ENCODE results near the gene LIX1L. TPM values are rescaled to one million over a fixed set of nuclear protein-coding genes. Genes with fewer than 3 reads are reported as not detected.

Gene LIX1L
- polyA plus RNA-seq (2013) = 2.1 and 2.2 TPM in 2 replicates

GRCh38 chr1:145957443-145958319, at the start of gene LIX1L:
Gene LIX1L (minus strand): TSS chr1:145958017. CDS start chr1:145957927, 90 bp downstream.
- Histone ChIP-seq H3K4ac (ENCODE audit: low read depth, low read length) (no peak within 1 kb of the TSS), H2BK12ac (ENCODE audit: low read length) (no peak within 1 kb of the TSS), H3K27ac (ENCODE audit: low read depth, low read length) (no peak within 1 kb of the TSS), H4K8ac (ENCODE audit: low read depth, low read length) (peak within 1 kb of the TSS; percentile 31), H3K79me1 (ENCODE audit: low read length) (no peaks in the 10 kb centered on the region), H2AFZ (ENCODE audit: insufficient read depth, low read length, poor library complexity) (peak within 1 kb of the TSS; percentile 47), H3K14ac (ENCODE audit: low read length) (no peak within 1 kb of the TSS), H3K9me3 (ENCODE audit: insufficient read depth, low read depth, low read length) (peaks cover 2% of the 10 kb centered on the region), H2BK5ac (ENCODE audit: low read depth, low read length, poor library complexity) (no peak within 1 kb of the TSS), H3K36me3 (ENCODE audit: control insufficient read depth in 1 of 2, insufficient read depth in 2 of 2, low read length in 2 of 2) (no peaks in the 10 kb centered on the region), H4K91ac (ENCODE audit: low read depth, low read length) (no peak within 1 kb of the TSS), H3K4me1 (ENCODE audit: control insufficient read depth in 1 of 2, insufficient read depth in 2 of 2, low read length in 2 of 2) (peaks cover 16 to 22% of the 10 kb centered on the region in 2 experiments), H3K18ac (ENCODE audit: low read length) (no peak within 1 kb of the TSS), H3K23ac (ENCODE audit: low read length) (no peak within 1 kb of the TSS), H3K4me2 (ENCODE audit: low read length) (peak within 1 kb of the TSS; percentile 68), H4K12ac (ENCODE audit: low read depth, low read length) (no peak within 1 kb of the TSS), H3K9ac (ENCODE audit: low read length) (no peak within 1 kb of the TSS), H3K4me3 (ENCODE audit: low read depth, low read length) (peak within 1 kb of the TSS; percentile 74), H3K79me2 (ENCODE audit: control insufficient read depth, insufficient read depth, low read length, poor library complexity) (no peaks in the 10 kb centered on the region), H3K27me3 (ENCODE audit: insufficient read depth, low read length) (peaks cover 42% of the 10 kb centered on the region), H2BK120ac (ENCODE audit: insufficient read depth, low read length, poor library complexity) (no peak within 1 kb of the TSS), H2AK5ac (ENCODE audit: low read length) (no peak within 1 kb of the TSS)
- WGBS (ENCODE audit: extremely low coverage, insufficient coverage, insufficient read length) = no CpG with 5 or more reads among the region's 60 CpGs
- peak; percentile 95 for DNase-seq

- no peak overlapping the region for H3K4me3 ChIP-seq (ENCODE audit: low read depth, low read length)
- H2AK5ac ChIP-seq (ENCODE audit: low read length) = no peak overlapping the region
- no peak overlapping the region for H4K91ac ChIP-seq (ENCODE audit: low read depth, low read length)
- no peaks in the 10 kb centered on the region for H3K79me2 ChIP-seq (ENCODE audit: control insufficient read depth, insufficient read depth, low read length, poor library complexity)
- peaks cover 5% of the 10 kb centered on the region for H3K79me1 ChIP-seq (ENCODE audit: low read length)
- no peak overlapping the region for H4K12ac ChIP-seq (ENCODE audit: low read depth, low read length)
- H3K18ac ChIP-seq (ENCODE audit: low read length) = no peak overlapping the region
- no peaks in the 10 kb centered on the region for H3K27me3 ChIP-seq (ENCODE audit: insufficient read depth, low read length)
- H3K4ac ChIP-seq (ENCODE audit: low read depth, low read length) = no peak overlapping the region
- no peak overlapping the region for H2BK12ac ChIP-seq (ENCODE audit: low read length)
- no peak overlapping the region for H3K27ac ChIP-seq (ENCODE audit: low read depth, low read length)
- no peak overlapping the region for H3K14ac ChIP-seq (ENCODE audit: low read length)
- H3K36me3 ChIP-seq (ENCODE audit: control insufficient read depth in 1 of 2, insufficient read depth in 2 of 2, low read length in 2 of 2) = no peaks in the 10 kb centered on the region
- no peak overlapping the region for H2BK5ac ChIP-seq (ENCODE audit: low read depth, low read length, poor library complexity)
- DNase-seq = no peak
- no peak overlapping the region for H3K23ac ChIP-seq (ENCODE audit: low read length)
- no peak overlapping the region for H3K9ac ChIP-seq (ENCODE audit: low read length)
- no peaks in the 10 kb centered on the region for H3K9me3 ChIP-seq (ENCODE audit: insufficient read depth, low read depth, low read length)
- H2AFZ ChIP-seq (ENCODE audit: insufficient read depth, low read length, poor library complexity) = no peak overlapping the region
- no CpG with 5 or more reads among the region's 2 CpGs for WGBS (ENCODE audit: extremely low coverage, insufficient coverage, insufficient read length)
- H4K8ac ChIP-seq (ENCODE audit: low read depth, low read length) = no peak overlapping the region
- H3K4me2 ChIP-seq (ENCODE audit: low read length) = no peak overlapping the region
- H2BK120ac ChIP-seq (ENCODE audit: insufficient read depth, low read length, poor library complexity) = no peak overlapping the region
- H3K4me1 ChIP-seq (ENCODE audit: control insufficient read depth in 1 of 2, insufficient read depth in 2 of 2, low read length in 2 of 2) = peaks cover 4 to 9% of the 10 kb centered on the region in 2 experiments
Observed at GRCh38 chr1:146001709-146002108, 43.9 kb upstream of the LIX1L start.

- Histone ChIP-seq H2BK5ac (ENCODE audit: low read depth, low read length, poor library complexity) (no peak overlapping the region), H2AK5ac (ENCODE audit: low read length) (no peak overlapping the region), H3K4ac (ENCODE audit: low read depth, low read length) (no peak overlapping the region), H3K36me3 (ENCODE audit: control insufficient read depth in 1 of 2, insufficient read depth in 2 of 2, low read length in 2 of 2) (peaks cover under 1 to 1% of the 10 kb centered on the region in 2 experiments), H4K8ac (ENCODE audit: low read depth, low read length) (no peak overlapping the region), H3K9me3 (ENCODE audit: insufficient read depth, low read depth, low read length) (no peaks in the 10 kb centered on the region), H3K4me3 (ENCODE audit: low read depth, low read length) (no peak overlapping the region), H4K12ac (ENCODE audit: low read depth, low read length) (no peak overlapping the region), H3K79me1 (ENCODE audit: low read length) (peaks cover 6% of the 10 kb centered on the region), H3K23ac (ENCODE audit: low read length) (no peak overlapping the region), H3K27ac (ENCODE audit: low read depth, low read length) (no peak overlapping the region), H4K91ac (ENCODE audit: low read depth, low read length) (no peak overlapping the region), H3K18ac (ENCODE audit: low read length) (no peak overlapping the region), H2BK120ac (ENCODE audit: insufficient read depth, low read length, poor library complexity) (no peak overlapping the region), H2BK12ac (ENCODE audit: low read length) (no peak overlapping the region), H2AFZ (ENCODE audit: insufficient read depth, low read length, poor library complexity) (no peak overlapping the region), H3K4me1 (ENCODE audit: control insufficient read depth in 1 of 2, insufficient read depth in 2 of 2, low read length in 2 of 2) (peaks cover 5 to 13% of the 10 kb centered on the region in 2 experiments), H3K4me2 (ENCODE audit: low read length) (no peak overlapping the region), H3K14ac (ENCODE audit: low read length) (no peak overlapping the region), H3K79me2 (ENCODE audit: control insufficient read depth, insufficient read depth, low read length, poor library complexity) (no peaks in the 10 kb centered on the region), H3K9ac (ENCODE audit: low read length) (no peak overlapping the region), H3K27me3 (ENCODE audit: insufficient read depth, low read length) (no peaks in the 10 kb centered on the region)
- DNase-seq = no peak
- no CpG with 5 or more reads among the region's 5 CpGs for WGBS (ENCODE audit: extremely low coverage, insufficient coverage, insufficient read length)
Observed at GRCh38 chr1:145999321-146000024, 41.7 kb upstream of the LIX1L start.

DNA sequence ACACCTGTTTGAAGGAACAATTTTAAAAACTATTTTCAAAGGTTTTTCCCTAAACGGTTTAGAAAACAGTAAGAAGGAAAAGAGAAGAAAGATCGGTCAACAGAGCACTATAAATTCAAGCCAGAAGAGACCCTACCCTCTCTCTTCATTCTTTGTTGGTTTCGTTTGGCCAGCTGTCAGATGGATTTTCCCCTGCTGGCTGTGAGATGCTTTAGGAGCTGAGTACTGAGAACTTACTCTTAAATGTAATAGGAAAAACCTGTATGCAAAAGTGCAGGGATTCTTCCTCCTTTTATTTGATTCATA, 39.9 kb upstream of the LIX1L start:
- no peaks in the 10 kb centered on the region for H3K27me3 ChIP-seq (ENCODE audit: insufficient read depth, low read length)
- no peak overlapping the region for H4K8ac ChIP-seq (ENCODE audit: low read depth, low read length)
- no peaks in the 10 kb centered on the region for H3K79me2 ChIP-seq (ENCODE audit: control insufficient read depth, insufficient read depth, low read length, poor library complexity)
- no peak for DNase-seq
- no peak overlapping the region for H2BK5ac ChIP-seq (ENCODE audit: low read depth, low read length, poor library complexity)
- no peak overlapping the region for H2BK12ac ChIP-seq (ENCODE audit: low read length)
- no peak overlapping the region for H3K4ac ChIP-seq (ENCODE audit: low read depth, low read length)
- H3K79me1 ChIP-seq (ENCODE audit: low read length) = peaks cover 6% of the 10 kb centered on the region
- no peak overlapping the region for H4K12ac ChIP-seq (ENCODE audit: low read depth, low read length)
- WGBS (ENCODE audit: extremely low coverage, insufficient coverage, insufficient read length) = no CpG with 5 or more reads among the region's 3 CpGs
- H2BK120ac ChIP-seq (ENCODE audit: insufficient read depth, low read length, poor library complexity) = no peak overlapping the region
- no peak overlapping the region for H3K23ac ChIP-seq (ENCODE audit: low read length)
- no peak overlapping the region for H3K4me2 ChIP-seq (ENCODE audit: low read length)
- H2AFZ ChIP-seq (ENCODE audit: insufficient read depth, low read length, poor library complexity) = no peak overlapping the region
- H3K27ac ChIP-seq (ENCODE audit: low read depth, low read length) = no peak overlapping the region
- H3K4me3 ChIP-seq (ENCODE audit: low read depth, low read length) = no peak overlapping the region
- H3K18ac ChIP-seq (ENCODE audit: low read length) = no peak overlapping the region
- H2AK5ac ChIP-seq (ENCODE audit: low read length) = no peak overlapping the region
- H4K91ac ChIP-seq (ENCODE audit: low read depth, low read length) = no peak overlapping the region
- H3K14ac ChIP-seq (ENCODE audit: low read length) = no peak overlapping the region
- H3K9me3 ChIP-seq (ENCODE audit: insufficient read depth, low read depth, low read length) = no peaks in the 10 kb centered on the region
- H3K36me3 ChIP-seq (ENCODE audit: control insufficient read depth in 1 of 2, insufficient read depth in 2 of 2, low read length in 2 of 2) = peaks cover 6 to 8% of the 10 kb centered on the region in 2 experiments
- H3K9ac ChIP-seq (ENCODE audit: low read length) = no peak overlapping the region
- peaks cover 5 to 17% of the 10 kb centered on the region in 2 experiments for H3K4me1 ChIP-seq (ENCODE audit: control insufficient read depth in 1 of 2, insufficient read depth in 2 of 2, low read length in 2 of 2)

Data from trophoblast cell (in vitro differentiated cells and primary cell).